Smooth muscle cell of the brain vasculature (primary cell): Measurements from ENCODE around the gene GPC6.
"Not testable (repeated sequence)": the region's sequence is repeated elsewhere in the genome, so short reads cannot be mapped to it uniquely, and the experiment has no call there.

Source experiments
- DNase-seq: peaks from one replicate; pipeline ENCODE4 v3.0.0-alpha.2; 2012; ENCODE audit warnings: low read depth, low spot score

The GPC6 gene

GRCh38 chr13:93226623-93227279, at the start of gene GPC6:
GPC6 (plus strand) TSS chr13:93226807.
- DNase-seq = no peak

GRCh38 chr13:93180356-93180969, 46.1 kb upstream of the GPC6 start:
- no peak for DNase-seq

GRCh38 chr13:93182406-93182805, 44.2 kb upstream of the GPC6 start:
- no peak for DNase-seq

- no peak for DNase-seq
Measured at GRCh38 chr13:93183302-93183701, 43.3 kb upstream of the GPC6 start.

GRCh38 chr13:93190006-93190405, 36.6 kb upstream of the GPC6 start:
- no peak for DNase-seq

- DNase-seq = no peak
Measured at GRCh38 chr13:93193682-93194081, 32.9 kb upstream of the GPC6 start.

GRCh38 chr13:93199856-93200255, 26.8 kb upstream of the GPC6 start:
- no peak for DNase-seq

- DNase-seq = no peak
Measured at GRCh38 chr13:93200626-93201025, 26.0 kb upstream of the GPC6 start.

DNA sequence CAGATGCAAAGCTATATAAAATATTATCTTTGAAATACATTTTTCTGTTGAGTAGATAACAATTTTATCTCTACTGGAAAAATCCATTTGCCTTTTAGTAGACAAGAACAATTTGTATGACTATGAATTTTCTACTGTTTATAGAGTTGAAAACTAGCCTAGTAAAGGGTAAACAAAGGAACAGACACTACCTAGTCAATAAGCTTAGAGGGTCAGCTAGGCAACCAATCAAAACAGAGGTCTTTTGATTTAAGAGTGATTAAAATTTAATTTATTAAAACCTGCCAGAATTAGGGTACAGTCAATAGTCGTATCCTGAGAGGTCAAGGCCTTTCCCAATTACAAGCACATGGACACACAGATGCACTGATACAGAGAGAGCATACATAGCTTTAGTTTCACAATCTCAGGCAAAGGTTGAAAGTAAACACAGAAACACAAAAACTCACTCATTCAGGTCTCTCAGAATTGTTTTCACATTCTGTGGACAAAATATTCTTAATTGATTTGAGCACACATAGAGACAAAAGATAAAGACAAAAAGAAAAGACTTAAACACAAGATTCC, 24.5 kb upstream of the GPC6 start:
- no peak for DNase-seq

DNA sequence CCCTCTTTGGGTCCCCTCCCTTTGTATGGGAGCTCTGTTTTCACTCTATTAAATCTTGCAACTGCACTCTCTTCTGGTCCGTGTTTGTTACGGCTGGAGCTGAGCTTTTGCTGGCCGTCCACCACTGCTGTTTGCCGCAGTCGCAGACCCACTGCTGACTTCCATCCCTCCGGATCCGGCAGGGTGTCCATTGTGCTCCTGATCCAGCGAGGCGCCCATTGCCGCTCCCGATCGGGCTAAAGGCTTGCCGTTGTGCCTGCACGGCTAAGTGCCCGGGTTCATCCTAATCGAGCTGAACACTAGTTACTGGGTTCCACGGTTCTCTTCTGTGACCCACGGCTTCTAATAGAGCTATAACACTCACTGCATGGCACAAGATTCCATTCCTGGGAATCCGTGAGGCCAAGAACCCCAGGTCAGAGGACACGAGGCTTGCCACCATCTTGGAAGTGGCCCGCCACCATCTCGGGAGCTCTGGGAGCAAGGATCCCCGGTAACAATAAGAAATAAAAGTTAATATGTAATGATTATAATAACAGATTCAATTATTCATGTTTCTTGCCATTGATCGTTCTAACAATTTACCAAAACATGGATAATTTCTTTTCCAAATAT, 19.7 kb upstream of the GPC6 start:
- not testable (repeated sequence) for DNase-seq

DNA sequence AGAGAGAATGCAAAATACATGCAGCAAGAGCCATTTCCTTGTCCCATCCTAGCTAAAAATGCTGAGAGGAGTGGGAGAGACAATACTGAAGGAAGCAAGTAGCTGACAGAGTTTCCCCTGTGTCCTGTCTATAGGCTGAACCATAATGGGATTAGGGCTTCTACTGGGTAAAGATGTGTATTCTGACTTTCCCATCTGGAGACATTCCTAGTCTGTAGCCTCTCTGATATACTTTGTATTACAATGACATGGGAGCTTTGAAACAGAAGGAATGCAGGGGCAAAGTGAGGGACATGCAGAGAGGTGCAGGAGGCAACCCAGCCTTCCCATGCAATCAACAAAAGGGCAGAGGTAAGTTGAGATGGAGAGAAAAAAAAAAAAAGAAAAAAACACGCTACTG, 10.5 kb upstream of the GPC6 start:
- no peak for DNase-seq

DNA sequence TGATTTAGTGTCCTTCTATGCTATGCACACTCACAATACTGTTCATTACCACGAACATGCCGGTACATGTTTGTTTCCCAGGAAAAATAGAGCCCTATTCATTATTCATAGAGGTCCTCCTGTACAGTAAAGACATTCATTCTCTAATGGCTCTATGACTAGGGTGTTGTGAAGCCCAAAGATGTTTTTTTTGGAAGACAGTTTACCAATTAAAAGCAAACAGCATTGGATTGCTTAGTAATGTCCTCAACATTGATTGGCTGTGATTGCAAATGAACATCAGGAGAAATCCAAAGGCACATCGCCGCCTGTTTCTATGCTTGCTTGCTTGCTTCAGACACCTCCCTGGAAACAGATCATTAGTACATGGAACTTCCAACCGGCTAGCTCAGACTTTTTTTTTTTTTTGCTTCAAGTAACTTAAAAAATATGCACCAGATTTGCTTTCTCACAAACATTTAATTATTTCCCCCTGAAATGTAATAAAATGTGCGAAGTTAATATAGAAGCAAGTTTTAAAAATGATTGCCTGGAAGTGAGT, 8.8 kb upstream of the GPC6 start:
- no peak for DNase-seq

DNA sequence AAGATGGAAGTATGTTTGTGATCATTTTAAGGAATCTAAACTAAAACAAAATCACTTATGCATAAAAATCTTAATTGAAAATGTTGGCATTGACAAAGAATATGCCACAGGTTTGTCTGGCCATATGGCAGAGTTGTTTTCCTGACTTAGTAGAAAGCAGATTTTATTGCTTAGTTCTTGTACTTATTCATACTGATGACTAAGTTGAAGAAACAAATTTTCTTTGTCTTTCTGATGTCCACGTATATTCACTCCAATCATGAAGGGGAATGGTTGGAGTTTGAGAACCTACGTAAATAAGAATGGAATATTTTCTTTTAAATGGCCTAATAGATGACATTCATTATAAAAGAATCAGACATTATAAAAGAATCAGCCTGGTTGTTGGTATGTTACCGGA, 8.0 kb upstream of the GPC6 start:
- no peak for DNase-seq

DNA sequence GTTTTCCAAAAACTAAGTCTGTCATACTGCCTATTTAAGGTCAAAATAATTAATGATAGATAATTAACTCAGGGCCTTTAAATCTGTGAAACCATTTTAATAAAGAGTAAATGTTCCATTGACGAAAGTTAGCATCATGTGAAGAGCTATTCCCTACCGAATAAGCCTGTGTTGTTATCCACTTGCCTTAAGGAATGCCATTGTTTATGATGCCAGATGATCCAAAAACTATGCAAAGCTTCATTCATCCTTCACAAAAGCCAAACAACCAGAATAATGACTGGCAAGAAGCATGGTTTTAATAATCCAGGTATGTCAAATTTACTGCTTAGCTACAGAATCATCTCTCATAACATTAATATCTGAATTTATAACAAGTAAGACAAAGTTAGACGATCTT, 6.5 kb upstream of the GPC6 start:
- DNase-seq = no peak

GRCh38 chr13:93222976-93223375, 3.6 kb upstream of the GPC6 start:
- DNase-seq = no peak

DNA sequence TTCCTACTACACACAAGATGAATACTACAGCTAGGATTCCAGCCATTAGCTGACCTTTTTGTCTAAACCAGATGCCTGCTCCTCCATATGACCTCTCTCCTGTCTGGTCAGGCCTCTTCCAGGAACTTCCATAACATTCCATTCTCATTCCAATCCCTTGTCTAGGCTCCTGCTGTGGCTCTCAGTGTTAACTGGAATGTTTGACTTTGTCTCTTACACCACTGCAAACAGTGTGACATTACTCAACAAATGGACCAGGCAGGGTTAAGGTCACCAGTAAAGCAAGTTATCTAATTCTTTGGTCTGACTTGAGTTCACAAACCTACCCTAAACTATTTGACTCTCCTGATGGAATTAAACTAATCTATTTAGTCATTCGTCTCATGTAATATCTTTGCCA, 2.1 kb upstream of the GPC6 start:
- no peak for DNase-seq

DNA sequence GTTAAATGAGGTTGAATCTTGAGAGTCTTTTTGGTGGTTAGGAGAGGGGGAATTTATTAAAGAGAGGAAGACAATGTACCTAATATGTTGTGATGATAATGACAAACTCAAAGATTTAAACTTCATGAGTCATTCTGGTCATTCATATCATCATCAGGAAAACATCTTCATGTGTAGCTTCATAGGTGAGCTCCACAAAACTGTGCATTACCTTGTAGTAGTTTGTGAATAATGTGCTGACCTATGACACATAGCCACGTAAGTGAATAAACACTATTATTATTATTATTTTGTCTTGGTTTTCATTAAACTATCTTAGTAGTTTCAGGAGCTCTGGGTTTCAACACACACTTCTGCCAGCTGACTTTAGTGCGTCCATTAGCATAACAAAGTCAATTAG, 997 bp upstream of the GPC6 start:
- no peak for DNase-seq

GRCh38 chr13:93226065-93226622, 463 bp upstream of the GPC6 start:
- no peak for DNase-seq

GRCh38 chr13:93227280-93227877, 772 bp downstream of the GPC6 start:
- no peak for DNase-seq

DNA sequence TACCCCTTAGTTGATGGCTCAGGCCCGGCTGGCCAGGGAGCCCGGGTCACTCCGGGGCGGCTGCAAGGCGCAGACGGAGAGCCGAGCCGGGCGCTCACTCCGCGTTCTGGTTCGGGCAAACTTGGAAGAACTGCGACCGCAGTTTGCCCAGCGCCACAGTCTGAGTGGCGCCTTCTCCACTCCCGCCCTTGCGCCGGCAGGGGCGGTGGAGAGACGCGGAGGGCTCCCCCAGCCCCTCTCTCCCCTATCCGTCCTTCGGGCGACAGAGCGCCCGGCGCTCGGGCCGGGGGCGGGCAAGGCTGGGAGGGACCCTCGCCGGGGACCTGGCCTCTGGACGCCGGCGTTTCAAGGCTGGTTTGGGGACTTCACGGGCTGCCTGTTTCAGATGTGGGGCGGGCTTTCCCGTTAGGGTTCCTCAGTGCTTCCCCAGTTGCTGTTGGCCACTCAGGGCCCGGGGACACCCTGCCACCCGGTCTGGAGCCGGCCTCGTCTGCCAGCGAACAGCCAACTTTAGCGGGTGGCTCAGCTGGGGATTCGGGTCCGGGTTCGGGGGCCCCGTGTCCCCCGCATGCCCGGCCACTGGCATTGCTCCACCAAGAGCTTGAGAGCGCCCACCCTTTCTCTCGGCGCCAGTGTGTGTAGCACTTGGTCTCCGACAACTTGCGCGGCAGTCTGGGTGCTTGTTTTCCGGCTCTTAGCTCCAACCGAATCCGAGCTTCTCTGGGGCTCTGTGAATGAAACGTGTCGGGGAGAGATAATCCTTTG, 1.5 kb downstream of the GPC6 start:
- no peak for DNase-seq

DNA sequence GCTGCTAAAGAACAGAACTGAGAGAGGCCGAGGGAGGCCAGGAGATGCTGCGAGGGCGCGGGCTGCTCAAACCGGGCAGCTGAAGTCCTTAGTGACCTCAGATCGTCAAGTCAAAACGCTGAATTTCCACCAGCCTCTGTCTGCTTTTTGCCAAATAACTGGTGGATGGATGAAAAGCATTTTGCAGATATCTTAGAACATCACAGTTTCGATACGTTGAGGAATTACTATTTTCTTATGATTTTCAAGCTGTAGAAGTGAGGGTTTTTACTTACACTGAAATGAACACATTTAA, 2.0 kb downstream of the GPC6 start:
- DNase-seq = no peak
